Head of caudate nucleus (tissue), 42 donors: ENCODE results near the gene NCF4.
A peak's percentile ranks its signal among the peaks of the same experiment; 100 is the strongest.

Experiments
- DNase-seq, 42 donors: peaks; one replicate each; pipeline versions ENCODE4 v3.0.0 to v3.0.0-alpha.2; 2020 to 2021; ENCODE audit warnings: mixed read lengths in 7 of 42
- intact Hi-C: fragments of 100-400 bp; cut with DNase I; formaldehyde crosslinking; loops from one replicate; pipeline ENCODE4 v1.15.0; 2022

NCF4 gene

DNA sequence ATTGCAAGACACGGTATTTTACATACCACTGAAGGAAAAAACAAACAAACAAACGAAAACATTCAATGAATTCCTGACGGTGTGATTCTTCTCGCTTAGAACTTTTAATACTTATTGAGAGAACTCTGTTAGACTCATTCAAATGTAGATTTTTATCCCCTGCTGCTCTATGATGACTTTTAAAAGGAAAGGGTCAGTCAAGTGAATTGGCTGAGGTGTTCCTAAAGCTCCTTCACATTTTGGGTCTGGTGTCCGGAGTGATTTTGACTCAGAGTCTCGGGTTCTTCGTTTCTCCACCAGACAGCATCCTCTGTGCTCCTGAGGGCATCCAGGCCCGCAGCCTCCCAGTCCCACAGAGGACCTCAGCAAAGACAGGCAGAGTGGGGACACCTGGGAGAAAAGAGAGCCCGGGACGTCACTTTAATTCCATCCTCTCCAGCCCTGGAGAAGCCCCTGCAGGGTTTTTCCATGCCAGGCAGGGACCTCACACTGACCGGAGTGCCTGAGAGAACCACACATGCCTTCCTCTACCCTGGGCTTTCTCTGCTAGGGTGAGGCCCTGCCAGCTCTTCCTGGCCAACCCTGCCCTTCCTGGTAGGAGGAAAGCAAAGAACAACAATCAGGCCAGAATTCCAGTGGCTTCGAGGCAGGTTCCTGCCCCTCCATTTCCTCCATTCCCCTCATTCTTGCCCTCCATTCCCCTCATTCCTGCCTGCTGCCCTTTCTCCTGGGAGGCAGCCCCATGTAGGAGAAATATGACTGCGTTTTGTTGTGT is 51.3 kb downstream of the NCF4 start:
- intact Hi-C loops = no loop called here
- no peak for DNase-seq

- DNase-seq = peak in 1 of 42 donors; percentile 3
- intact Hi-C loops = no loop called here
Measured at GRCh38 chr22:36912694-36913426, 52.1 kb downstream of the NCF4 start.

DNA sequence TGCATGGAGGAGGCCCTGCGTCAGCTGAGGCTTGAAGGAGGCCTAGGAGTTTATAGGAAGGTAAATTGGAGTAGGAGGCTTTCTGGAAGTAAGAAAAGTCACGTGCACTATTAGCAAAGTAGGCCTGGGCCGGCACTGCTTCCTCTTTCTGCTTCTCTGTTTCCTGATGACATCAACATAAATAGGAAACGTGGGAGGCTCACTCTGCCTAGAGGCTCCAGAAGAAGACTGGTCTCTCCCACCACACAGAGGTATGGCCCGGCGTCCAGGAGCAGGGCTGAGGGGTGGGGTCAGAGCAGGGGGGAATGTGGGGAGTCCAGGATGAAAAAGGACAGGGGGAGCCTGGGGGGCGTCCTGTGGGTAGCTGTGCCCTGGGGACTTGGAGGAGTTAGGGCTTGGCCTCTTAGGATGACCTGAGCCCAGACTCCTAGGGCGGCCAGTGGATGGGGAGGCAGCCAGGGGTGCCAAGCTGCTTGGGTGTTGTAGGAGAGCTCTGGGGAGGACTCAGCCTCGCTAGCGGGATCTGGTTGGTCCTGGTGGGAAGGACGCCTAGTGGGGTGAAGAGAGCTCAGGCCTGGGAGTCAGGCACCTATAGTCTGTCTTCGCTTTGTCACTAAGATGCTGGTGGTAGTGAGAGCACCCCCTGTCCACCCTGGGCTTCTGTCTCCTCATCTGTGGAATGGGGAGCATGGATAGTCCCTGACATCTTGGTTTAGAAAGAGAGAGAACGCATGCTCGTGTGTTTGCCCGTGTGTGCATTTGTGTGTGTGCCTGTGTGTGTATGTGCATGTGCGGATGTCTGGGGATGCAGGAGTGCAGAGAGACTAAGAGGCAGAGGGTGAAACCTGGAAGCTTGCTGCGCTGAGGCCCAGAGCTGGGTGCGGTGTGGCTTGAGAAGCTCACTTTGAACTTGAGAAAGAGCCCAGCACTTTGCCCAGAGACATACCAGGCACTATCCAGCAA is 52.9 kb downstream of the NCF4 start, which contains the start of gene CSF2RB:
CSF2RB (plus strand) TSS at position 202 of the 963 bp plus-strand sequence. CDS start 8,580 bp downstream, outside the sequence.
- DNase-seq = peak in 18 of 42 donors; percentile 3 to 59 (median 24)
- intact Hi-C loops = no loop called here

GRCh38 chr22:36914390-36914752 is 53.6 kb downstream of the NCF4 start:
- intact Hi-C loops = no loop called here

GRCh38 chr22:36916034-36916433 is 55.2 kb downstream of the NCF4 start:
- intact Hi-C loops = no loop called here
- DNase-seq = no peak

More at GRCh38 chr22:36914390-36914752, 53.6 kb downstream of the NCF4 start:
- DNase-seq = no peak

GRCh38 chr22:36918586-36919284 is 57.9 kb downstream of the NCF4 start:
- intact Hi-C loops = no loop called here
- DNase-seq = no peak

DNA sequence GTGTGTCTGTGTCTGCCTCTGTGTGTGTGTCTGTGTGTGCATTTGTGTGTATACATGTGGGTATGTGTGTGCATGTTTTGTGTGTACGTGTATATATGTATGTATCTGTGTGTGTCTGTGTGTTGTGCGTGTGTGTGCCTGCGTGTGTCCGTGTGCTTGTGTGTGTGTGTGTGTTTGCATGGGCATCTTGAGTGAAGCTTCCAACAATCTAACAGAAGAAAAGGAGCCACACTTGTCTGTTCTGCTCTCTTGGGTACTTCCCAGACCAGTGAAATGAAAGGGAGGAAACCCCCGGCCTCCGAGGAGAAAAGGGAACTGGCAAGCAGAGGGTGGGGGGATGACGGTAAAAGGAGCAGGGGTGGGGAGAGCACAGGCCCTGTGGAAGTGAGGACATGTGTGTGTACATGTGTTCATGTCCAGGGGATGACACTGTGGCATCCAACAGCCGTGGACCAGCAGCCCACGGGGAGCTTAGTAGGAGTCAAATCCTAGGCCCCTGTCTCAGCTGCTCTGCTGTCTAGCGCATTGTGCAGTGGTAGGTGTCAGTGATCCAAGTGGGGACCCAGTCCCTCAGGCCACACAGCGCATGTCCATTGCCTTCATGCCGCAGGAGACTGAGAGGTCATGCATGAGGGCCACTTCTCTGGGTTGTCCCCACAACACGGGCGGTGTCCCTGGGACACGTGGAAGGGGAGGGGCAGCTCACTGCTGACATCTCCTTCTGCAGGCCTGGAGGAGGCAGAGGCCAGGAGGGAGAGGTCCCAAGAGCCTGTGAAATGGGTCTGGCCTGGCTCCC is 60.7 kb downstream of the NCF4 start:
- peak in 12 of 42 donors; percentile 9 to 39 (median 22) for DNase-seq
- intact Hi-C loops = no loop called here

DNA sequence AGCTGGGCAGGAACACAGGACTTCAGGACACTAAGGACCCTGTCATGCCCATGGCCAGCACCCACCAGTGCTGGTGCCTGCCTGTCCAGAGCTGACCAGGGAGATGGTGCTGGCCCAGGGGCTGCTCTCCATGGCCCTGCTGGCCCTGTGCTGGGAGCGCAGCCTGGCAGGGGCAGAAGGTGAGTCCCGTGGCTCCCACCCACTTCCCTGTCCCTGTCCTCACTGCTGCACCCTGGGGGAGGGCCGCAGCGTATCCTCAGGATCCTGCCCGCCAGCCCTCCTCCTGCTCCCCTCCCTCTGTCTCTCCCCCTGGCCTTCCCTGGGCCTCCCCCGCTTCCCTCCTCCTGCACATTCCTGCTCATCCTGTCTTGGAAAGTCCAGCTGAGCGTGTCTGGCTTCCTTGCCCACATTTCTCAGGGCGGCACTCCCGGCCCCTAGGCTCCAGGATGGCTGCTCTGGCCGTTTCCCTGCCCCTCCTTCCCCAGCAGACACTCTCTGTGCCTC is 61.4 kb downstream of the NCF4 start:
- intact Hi-C loops = no loop called here
- DNase-seq = no peak

GRCh38 chr22:36922711-36923110 is 61.9 kb downstream of the NCF4 start:
- intact Hi-C loops = no loop called here
- no peak for DNase-seq

DNA sequence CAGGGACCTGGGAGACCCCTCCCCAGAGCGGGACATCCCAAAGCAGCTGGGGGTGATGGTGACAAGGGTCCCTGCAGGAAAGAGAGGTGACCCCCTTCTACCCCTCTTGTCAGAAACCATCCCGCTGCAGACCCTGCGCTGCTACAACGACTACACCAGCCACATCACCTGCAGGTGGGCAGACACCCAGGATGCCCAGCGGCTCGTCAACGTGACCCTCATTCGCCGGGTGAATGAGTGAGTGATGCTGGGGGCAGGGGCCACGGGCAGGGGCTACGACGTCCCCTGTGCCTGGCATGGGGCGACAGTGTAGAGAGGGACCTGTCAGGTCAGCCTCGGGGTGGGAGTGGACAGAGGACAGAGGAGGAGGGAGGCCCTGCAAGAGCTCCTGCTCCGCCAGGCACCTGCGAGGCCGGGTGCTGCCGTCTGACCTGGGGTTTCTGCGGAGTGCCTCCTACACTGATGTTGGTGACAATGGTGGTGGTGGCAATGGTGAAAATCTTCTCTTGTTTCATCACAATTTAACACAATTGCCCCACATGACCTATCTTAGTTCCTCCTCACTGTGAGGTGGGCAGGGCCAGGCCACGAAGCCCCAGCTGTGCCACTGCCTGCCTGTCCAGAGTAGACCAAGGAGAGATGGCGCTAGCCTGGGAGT is 62.5 kb downstream of the NCF4 start:
- no peak for DNase-seq
- intact Hi-C loops = no loop called here

GRCh38 chr22:36924151-36924698 is 63.4 kb downstream of the NCF4 start:
- DNase-seq = no peak
- intact Hi-C loops = no loop called here

DNA sequence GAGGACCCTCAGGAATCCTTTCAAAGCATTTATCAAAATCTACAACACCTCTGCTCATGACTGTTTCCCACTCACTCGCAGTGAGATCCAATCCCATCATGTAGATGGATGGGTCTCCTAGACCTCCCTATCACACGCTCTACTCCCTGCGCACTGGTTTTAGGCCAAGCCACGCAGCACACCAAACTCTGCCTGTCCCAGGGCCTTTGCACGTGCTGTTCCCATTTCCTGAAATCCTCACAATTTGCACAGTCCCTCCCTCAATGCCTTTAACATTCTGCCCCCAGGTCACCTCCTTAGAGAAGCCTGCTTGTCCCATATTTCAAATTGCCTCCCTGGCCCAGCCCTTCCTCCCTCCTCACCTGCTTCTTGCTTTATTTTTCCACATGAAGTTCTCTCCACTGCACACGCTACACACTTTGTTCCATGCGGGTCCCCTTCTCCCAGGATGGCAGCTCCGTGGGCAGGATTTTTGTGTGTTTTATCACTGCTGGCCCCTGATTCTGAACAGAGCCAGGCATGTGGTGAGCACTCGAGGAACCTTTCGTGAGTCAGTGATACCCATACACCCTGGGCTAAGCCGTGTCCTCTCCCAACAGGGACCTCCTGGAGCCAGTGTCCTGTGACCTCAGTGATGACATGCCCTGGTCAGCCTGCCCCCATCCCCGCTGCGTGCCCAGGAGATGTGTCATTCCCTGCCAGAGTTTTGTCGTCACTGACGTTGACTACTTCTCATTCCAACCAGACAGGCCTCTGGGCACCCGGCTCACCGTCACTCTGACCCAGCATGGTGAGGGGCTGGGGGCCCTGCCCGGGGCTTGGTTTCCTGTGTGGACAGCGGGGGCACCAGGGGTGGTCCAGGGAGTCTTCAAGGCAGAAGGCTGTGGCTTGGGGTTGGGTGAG is 64.8 kb downstream of the NCF4 start:
- no peak for DNase-seq
- intact Hi-C loops = no loop called here

DNA sequence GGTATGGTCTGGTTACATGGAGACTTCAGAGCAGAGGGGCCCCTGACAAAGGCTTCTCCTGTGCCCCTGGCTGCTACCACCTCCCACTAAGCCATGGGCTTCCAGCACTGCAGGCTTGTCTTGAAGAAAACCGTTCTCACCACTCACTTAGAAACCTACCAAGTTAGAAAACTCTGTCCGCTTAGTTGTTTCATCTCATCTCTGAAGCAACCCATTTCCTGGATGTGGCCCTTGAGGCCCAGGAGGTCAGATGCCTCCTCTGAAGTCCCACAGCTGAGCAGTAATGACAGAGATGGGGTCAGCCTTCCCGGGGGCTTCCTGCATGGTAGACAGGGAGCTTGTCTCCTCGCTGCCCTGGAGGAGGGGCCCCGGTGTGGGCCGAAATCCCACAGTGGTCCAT is 65.5 kb downstream of the NCF4 start:
- DNase-seq = no peak
- intact Hi-C loops = no loop called here

- intact Hi-C loops = no loop called here
- DNase-seq = no peak
Measured at GRCh38 chr22:36926721-36927435, 66.1 kb downstream of the NCF4 start.
